ENCODE measurements around the gene RPH3AL.

RPH3AL gene

GRCh38 chr17:385178-385835, 32.7 kb upstream of the RPH3AL start:
- DNase-seq (ENCODE audit: low spot score): peak; percentile 49
- TF ChIP-seq, protein P1, sequence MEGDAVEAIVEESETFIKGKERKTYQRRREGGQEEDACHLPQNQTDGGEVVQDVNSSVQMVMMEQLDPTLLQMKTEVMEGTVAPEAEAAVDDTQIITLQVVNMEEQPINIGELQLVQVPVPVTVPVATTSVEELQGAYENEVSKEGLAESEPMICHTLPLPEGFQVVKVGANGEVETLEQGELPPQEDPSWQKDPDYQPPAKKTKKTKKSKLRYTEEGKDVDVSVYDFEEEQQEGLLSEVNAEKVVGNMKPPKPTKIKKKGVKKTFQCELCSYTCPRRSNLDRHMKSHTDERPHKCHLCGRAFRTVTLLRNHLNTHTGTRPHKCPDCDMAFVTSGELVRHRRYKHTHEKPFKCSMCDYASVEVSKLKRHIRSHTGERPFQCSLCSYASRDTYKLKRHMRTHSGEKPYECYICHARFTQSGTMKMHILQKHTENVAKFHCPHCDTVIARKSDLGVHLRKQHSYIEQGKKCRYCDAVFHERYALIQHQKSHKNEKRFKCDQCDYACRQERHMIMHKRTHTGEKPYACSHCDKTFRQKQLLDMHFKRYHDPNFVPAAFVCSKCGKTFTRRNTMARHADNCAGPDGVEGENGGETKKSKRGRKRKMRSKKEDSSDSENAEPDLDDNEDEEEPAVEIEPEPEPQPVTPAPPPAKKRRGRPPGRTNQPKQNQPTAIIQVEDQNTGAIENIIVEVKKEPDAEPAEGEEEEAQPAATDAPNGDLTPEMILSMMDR (IDR thresholded peaks at IDR 0.05; ENCODE audit: extremely low read depth, insufficient read depth, missing control alignments): no peak
- in situ Hi-C loops (cut with MboI; ENCODE audit: low pct_unique_long_range_greater_than_20kb, low sequenced_read_pairs, unreplicated experiment): no loop called here

GRCh38 chr17:384622-385177, 32.1 kb upstream of the RPH3AL start:
- DNase-seq (ENCODE audit: low spot score): no peak
- in situ Hi-C loops (cut with MboI; ENCODE audit: low pct_unique_long_range_greater_than_20kb, low sequenced_read_pairs, unreplicated experiment): no loop called here
- TF ChIP-seq, protein P1 (IDR thresholded peaks at IDR 0.05; ENCODE audit: extremely low read depth, insufficient read depth, missing control alignments): no peak

DNA sequence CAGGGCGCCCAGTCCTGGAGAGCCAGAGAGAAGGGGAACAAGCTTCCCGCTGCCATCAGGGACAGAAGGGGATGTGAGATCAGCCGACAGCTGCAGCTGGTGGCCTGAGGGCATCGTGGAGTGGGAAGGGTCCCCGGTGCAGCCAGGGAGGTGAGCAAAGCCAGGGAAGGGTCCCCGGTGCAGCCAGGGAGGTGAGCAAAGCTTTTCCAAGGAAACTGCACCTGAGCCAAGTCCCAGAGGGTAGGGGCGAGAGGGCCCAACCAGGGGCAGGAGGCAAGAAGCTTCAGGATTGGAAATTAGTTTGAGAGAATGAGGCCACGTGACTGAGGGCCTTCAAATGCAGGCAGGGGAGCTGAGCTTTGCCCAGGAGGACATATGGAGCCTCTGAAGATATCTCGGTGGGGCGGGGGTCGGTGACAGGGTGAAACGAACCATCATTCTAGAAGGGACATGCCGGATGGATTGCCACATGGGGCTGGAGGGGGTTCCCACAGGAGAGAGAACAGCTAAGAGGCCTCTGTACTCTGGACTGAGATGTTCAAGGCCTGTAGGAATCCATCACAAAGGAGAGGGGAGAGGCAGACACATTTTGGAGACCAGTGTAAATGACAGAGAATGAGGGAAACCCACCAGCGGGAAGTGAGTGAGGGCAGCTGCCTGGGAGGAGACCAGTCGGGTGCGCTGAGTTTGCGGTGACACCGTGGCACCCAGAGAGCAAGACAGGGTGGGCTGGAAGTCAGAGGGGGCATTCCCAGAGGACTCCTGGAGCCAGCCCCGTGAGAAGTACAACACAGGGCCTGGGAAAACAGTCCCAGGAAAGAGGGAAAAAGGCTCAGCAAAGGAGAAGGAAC, 31.4 kb upstream of the RPH3AL start:
- no peak for DNase-seq (ENCODE audit: low spot score)
- in situ Hi-C loops (cut with MboI; ENCODE audit: low pct_unique_long_range_greater_than_20kb, low sequenced_read_pairs, unreplicated experiment): no loop called here

DNA sequence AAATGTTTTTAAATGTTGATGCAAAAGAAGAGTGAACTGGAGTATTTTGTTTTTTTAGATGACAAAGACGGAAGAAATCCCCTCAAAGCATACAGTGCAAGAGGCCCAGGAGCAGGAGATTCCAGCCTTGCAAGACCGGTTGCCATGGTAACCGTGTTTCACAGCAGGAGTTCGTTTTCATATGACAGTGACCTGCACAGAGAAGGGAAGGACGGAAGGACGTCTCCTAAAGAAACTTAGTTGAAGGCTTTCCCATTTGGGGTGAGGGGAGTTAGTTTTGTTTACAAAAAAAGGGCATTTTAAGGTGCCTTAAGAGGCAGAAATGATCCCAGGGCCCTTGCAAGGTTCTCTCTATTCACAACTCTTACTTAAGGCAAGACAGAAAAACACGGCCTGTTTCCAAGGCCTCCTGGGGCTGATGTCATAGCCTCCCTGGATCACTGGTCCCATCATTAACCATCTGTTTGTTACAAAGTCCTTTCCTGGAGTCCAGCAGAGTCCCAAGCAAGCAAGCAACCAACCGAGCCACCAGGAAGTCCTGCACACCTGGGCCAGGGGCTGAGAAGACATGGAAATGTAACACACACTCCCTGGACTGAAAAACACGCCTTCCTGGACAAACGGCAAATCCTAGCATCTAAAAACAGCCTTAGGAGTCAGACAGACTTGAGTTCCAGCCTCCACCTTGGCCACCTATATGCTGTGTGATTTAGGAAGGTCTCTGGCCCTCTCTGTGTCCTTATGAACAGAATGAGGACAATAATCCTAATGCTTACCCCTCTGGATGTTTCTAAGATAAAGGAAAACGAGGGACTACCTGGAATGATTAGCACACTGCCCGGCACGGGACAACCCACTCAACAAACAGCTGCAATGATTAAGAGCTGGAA, 30.3 kb upstream of the RPH3AL start:
- in situ Hi-C loops (cut with MboI; ENCODE audit: low pct_unique_long_range_greater_than_20kb, low sequenced_read_pairs, unreplicated experiment): no loop called here
- TF ChIP-seq, protein P1 (IDR thresholded peaks at IDR 0.05; ENCODE audit: extremely low read depth, insufficient read depth, missing control alignments): no peak
- DNase-seq (ENCODE audit: low spot score): no peak

More for the DNA sequence above, 31.4 kb upstream of the RPH3AL start:
- TF ChIP-seq, protein P1 (IDR thresholded peaks at IDR 0.05; ENCODE audit: extremely low read depth, insufficient read depth, missing control alignments): no peak

DNA sequence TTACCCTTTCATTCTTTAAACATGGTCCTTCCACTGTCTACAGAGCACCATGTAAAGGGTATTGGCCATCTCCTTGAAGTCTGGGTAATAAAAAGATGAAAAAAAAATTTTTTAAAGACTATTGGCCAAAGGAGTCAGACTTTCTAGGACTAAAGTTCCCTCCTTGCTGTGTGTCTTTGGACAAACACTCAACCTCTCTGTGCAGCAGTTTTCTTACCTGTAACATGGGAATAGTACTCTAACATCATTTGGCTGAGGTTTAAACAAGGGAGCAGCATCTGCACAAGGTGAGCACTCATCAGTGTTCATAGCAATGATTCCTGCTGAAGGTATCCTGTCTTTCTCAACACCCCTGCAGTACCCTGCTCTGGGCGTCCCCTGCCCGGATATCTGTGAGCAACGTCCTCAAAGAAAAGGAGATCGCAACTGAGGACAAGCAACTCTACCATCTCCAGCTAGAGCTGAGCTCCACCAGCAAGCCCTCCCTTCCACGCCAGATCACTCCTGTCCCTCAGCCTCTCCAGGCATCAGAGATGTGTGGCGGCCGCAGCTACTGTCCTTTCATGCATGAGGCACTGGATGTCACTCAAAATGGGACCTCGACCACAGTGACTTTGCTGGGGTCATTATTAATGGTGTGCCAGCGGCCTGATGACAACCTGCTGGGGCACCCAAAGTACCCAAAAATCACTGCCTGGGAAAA, 29.5 kb upstream of the RPH3AL start:
- in situ Hi-C loops (cut with MboI; ENCODE audit: low pct_unique_long_range_greater_than_20kb, low sequenced_read_pairs, unreplicated experiment): no loop called here
- TF ChIP-seq, protein P1 (IDR thresholded peaks at IDR 0.05; ENCODE audit: extremely low read depth, insufficient read depth, missing control alignments): no peak

More for the DNA sequence above, 29.5 kb upstream of the RPH3AL start:
- no peak for DNase-seq (ENCODE audit: low spot score)

All from GM13977 (cell line).